Measurements from ENCODE around the gene NEU1.

DNA sequence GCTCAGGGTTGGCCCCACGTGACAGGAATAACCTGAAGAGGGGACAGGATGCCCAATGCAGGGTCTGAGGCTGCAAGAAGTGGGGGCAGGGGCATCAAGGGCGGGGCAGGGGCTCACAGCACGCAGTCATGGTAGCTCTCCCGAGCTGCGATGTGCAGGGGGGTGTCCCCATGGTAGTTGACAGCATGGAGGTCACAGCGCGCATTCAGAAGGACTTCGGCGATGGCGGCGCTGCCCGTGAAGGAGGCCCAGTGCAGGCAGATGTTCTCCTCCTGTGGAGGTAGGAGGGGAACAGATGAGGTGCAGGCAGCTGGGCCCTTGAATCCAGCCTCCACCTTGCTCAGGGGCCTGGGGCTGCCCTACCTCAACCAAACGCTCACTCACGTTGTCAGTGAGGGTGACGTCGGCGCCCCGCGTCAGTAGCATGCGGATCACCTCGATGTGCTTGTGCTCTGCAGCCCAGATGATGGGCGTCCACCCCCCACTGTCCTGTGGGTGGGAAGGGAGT lies 22.0 kb upstream of the NEU1 start:
- TF ChIP-seq CTCF (IDR thresholded peaks at IDR 0.05) (no peak), EP300 (IDR thresholded peaks at IDR 0.05) (no peak), POLR2AphosphoS5 (IDR thresholded peaks at IDR 0.05) (no peak)
